GM12891 (cell line): ENCODE results near the gene FADS1.

Experiments
- POLR2A ChIP-seq: IDR thresholded peaks from 2 replicates; pipeline ENCODE4 v1.6.1; 2011; ENCODE audit warnings: low read depth, low read length, control low read depth
- POLR2AphosphoS5 ChIP-seq: IDR thresholded peaks from 2 replicates; pipeline ENCODE4 v1.6.1; 2011; ENCODE audit warnings: low read depth, low read length, control low read depth
- POU2F2 ChIP-seq: IDR thresholded peaks from 2 replicates; pipeline ENCODE4 v1.6.1; 2011; ENCODE audit warnings: low read depth, mild to moderate bottlenecking, control low read depth, low read length, moderate library complexity
- TAF1 ChIP-seq: IDR thresholded peaks from 2 replicates; pipeline ENCODE4 v1.6.1; 2011; ENCODE audit warnings: low read depth, low read length, control low read depth

DNA sequence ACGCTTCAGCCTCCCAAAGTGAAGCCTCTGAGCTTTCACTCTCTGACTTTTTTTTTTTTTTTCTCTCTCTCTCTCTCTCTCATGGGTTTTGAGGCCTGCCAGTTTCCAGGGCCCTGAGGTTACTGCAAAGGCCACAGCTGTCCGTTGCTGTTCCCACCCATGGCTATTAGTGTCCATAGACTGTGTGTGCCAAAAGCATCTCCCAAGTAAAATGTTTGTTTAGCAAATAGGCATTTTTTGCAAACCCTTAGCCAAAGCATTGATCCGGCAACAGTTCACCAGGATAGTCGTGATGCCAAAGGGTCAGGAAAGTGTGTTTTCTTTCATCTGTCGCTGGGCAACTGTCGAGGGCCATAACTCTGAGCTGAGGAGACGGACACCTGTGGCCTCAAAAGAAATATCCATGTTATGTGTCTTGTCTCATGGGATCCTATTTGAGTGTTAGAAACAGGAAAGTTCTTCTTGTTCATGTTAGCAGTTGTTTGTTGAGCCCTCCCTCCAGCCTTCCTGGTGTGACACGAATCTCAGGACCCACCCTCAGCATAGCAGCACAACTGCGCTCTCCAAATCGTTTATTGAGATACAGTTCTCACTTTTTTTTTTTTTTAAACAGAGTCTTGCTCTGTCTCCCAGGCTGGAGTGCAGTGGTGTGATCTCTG lies 29.7 kb upstream of the FADS1 start:
- no peak for TF ChIP-seq POLR2AphosphoS5
- TF ChIP-seq POLR2A: no peak
- TF ChIP-seq TAF1: no peak
- TF ChIP-seq POU2F2: no peak
